ENCODE results near the gene TBX1.

The TBX1 gene

DNA sequence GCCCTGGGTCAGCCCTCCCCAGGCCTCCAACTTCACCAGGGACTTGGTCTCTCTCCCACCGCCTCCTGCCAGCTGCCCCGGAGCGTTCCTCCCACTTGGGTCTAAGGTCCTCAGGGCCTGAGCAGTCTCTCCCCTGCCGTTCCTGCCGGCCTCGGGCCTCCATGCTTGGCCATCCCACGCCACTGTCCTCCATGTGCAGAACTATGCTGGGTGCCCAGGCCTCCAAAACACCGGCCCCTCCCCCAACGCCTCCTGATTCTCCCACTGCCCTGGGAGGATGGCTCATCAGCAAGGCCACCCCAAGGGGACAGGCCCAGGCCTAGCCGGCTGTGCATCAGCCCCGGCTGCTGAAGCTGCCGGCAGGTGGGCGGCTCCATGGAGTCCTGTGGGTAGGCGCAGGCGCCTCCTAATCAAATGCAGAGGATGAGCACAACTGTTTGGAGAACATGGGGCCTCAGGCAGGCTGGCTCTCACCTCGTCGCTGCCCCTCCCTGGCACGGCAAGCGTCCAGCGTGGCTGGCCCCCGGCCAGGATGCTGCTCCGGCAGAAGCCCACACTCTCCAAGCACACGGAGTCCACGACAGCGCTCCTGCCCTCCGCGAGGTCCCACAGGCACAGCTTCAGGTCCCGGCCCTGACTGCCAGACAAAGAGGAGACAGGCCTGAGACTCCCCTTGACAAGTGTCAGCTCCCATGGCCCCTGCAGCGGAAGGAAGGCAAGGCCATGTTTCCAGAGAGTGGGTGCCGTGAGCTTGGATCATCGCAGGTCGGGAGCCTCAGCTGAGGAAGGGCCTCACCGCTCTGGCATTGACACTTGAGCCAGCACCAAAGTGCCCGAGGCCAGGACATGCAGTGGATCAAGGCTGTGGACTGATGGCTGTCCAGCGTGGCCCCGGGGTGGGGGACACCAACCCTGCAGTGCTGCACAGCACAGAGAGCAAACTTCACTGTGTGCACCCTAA, 51.5 kb downstream of the TBX1 start:
- no peak overlapping the region for H2AFZ ChIP-seq
- no peaks in the 10 kb centered on the region for H3K79me2 ChIP-seq
- no peaks in the 10 kb centered on the region for H3K36me3 ChIP-seq (ENCODE audit: control insufficient read depth, insufficient read depth, low read length)
- no peak overlapping the region for H3K4me3 ChIP-seq (ENCODE audit: low read depth, low read length)
- H3K27ac ChIP-seq, result no peak overlapping the region
- H3K4me1 ChIP-seq, result no peaks in the 10 kb centered on the region
- H3K27me3 ChIP-seq (ENCODE audit: control insufficient read depth, insufficient read depth, low read length), result no peaks in the 10 kb centered on the region
- no peak overlapping the region for H3K4me2 ChIP-seq (ENCODE audit: low read length)
- no peaks in the 10 kb centered on the region for H3K9me3 ChIP-seq (ENCODE audit: control insufficient read depth, low read length)
- TF ChIP-seq, protein P1, sequence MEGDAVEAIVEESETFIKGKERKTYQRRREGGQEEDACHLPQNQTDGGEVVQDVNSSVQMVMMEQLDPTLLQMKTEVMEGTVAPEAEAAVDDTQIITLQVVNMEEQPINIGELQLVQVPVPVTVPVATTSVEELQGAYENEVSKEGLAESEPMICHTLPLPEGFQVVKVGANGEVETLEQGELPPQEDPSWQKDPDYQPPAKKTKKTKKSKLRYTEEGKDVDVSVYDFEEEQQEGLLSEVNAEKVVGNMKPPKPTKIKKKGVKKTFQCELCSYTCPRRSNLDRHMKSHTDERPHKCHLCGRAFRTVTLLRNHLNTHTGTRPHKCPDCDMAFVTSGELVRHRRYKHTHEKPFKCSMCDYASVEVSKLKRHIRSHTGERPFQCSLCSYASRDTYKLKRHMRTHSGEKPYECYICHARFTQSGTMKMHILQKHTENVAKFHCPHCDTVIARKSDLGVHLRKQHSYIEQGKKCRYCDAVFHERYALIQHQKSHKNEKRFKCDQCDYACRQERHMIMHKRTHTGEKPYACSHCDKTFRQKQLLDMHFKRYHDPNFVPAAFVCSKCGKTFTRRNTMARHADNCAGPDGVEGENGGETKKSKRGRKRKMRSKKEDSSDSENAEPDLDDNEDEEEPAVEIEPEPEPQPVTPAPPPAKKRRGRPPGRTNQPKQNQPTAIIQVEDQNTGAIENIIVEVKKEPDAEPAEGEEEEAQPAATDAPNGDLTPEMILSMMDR (IDR thresholded peaks at IDR 0.05), result no peak
- no peak overlapping the region for H3K9ac ChIP-seq

DNA sequence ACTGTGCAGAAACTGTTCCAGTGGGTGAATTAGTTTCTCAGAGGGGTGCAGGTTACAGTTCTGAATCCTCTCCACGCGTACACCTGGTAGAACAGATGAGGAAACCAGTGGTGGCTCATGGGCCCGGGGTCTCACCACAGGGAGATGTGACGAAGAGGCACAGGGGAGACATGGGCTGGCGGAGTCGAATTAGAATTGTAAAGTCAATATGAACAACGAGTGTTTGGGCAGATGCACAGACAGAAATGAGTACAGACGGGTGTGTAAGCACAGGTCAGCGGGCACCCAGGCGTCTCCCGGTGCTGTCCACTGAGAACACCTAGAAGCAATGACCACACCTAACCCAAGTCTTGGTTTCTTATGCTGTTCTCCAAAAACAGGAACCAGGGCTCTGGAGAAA, 52.3 kb downstream of the TBX1 start:
- Histone ChIP-seq H3K36me3 (ENCODE audit: control insufficient read depth, insufficient read depth, low read length) (no peaks in the 10 kb centered on the region), H3K27ac (no peak overlapping the region), H3K9ac (no peak overlapping the region), H3K4me2 (ENCODE audit: low read length) (no peak overlapping the region), H3K9me3 (ENCODE audit: control insufficient read depth, low read length) (no peaks in the 10 kb centered on the region), H3K27me3 (ENCODE audit: control insufficient read depth, insufficient read depth, low read length) (no peaks in the 10 kb centered on the region), H3K79me2 (no peaks in the 10 kb centered on the region), H2AFZ (no peak overlapping the region), H3K4me3 (ENCODE audit: low read depth, low read length) (no peak overlapping the region), H3K4me1 (no peaks in the 10 kb centered on the region)
- TF ChIP-seq, protein P1 (IDR thresholded peaks at IDR 0.05), result no peak

DNA sequence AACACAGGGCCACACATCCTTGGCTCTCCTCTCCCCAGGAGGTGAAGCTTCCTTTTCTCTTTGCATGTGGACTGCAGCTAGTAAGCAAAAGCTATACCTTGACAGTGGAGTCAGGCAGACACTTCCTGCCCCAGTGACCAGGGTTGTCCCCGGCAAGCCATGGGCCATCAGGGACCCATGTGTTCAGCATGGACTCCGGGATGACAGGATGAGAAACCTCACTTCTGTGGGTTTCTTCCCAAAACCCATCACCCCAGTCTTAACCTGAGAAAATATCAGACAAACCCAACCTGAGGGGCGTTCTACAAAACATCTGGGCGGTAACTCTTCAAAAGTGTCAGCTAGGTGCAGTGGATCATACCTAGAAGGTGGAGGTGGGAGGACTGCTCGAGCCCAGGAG, 53.9 kb downstream of the TBX1 start:
- Histone ChIP-seq H3K9ac (no peak overlapping the region), H3K4me1 (no peaks in the 10 kb centered on the region), H3K4me2 (ENCODE audit: low read length) (no peak overlapping the region), H3K4me3 (ENCODE audit: low read depth, low read length) (no peak overlapping the region), H3K36me3 (ENCODE audit: control insufficient read depth, insufficient read depth, low read length) (no peaks in the 10 kb centered on the region), H3K9me3 (ENCODE audit: control insufficient read depth, low read length) (no peaks in the 10 kb centered on the region), H2AFZ (no peak overlapping the region), H3K27ac (no peak overlapping the region), H3K27me3 (ENCODE audit: control insufficient read depth, insufficient read depth, low read length) (no peaks in the 10 kb centered on the region), H3K79me2 (no peaks in the 10 kb centered on the region)
- TF ChIP-seq, protein P1 (IDR thresholded peaks at IDR 0.05), result no peak

DNA sequence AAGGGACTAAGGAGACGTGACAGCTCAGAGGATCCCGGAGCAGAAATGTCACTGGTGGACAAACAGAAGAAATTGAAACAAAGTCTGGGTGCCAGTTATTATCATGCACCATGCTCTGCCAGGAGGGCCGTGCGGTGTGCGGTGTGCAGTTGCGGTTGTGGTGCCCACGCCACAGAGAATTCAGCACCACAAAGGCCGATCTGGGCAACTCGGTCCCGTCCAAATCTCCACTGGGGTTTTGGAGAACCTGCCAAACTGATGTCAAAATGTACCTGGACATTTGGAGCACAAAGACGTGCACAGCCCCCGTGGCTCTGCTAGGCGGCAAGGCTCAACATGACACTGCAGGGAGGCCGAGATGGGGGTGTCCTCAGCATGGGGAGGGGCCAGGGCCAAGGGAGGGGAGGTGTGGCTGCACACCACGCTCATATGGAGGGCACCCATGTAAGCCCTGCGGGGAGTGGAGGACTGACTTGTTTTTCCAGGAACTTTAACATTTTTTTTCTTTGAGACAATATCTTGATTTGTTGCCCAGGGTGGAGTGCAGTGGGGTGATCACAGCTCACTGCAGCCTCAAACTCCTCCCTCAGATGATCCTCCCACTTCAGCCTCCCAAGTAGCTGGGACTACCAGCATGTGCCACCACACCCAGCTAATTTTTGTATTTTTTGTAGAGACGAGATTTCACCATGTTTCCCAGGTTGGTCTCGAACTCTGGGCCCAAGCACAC, 54.7 kb downstream of the TBX1 start:
- H3K27ac ChIP-seq, result no peak overlapping the region
- no peaks in the 10 kb centered on the region for H3K79me2 ChIP-seq
- no peak overlapping the region for H3K4me2 ChIP-seq (ENCODE audit: low read length)
- TF ChIP-seq, protein P1 (IDR thresholded peaks at IDR 0.05), result no peak
- H3K9me3 ChIP-seq (ENCODE audit: control insufficient read depth, low read length), result no peaks in the 10 kb centered on the region
- no peak overlapping the region for H3K4me3 ChIP-seq (ENCODE audit: low read depth, low read length)
- H3K27me3 ChIP-seq (ENCODE audit: control insufficient read depth, insufficient read depth, low read length), result no peaks in the 10 kb centered on the region
- no peak overlapping the region for H2AFZ ChIP-seq
- no peak overlapping the region for H3K9ac ChIP-seq
- H3K4me1 ChIP-seq, result no peaks in the 10 kb centered on the region
- H3K36me3 ChIP-seq (ENCODE audit: control insufficient read depth, insufficient read depth, low read length), result no peaks in the 10 kb centered on the region

All from parathyroid adenoma (tissue), 2 donors.